Endometrial microvascular endothelial cells (primary cell): Measurements from ENCODE around the gene C1QL4. TPM values are rescaled to one million over a fixed set of nuclear protein-coding genes. Genes with fewer than 3 reads are reported as not detected.
"Not testable (repeated sequence)": the region's sequence is repeated elsewhere in the genome, so short reads cannot be mapped to it uniquely, and the experiment has no call there.

Experiments used
- in situ Hi-C: cut with HindIII; loops from 2 replicates; pipeline ENCODE4 v1.10.0; 2017; ENCODE audit warnings: low sequenced_read_pairs, low pct_unique_long_range_greater_than_20kb; ENCODE audit errors: inconsistent ontology term
- total RNA-seq: library from RNA; depleted of rRNA; stranded (reverse); fragments of >200 nt; gene quantifications from one replicate; pipeline ENCODE4 v1.2.3, GENCODE V29; 2015; ENCODE audit errors: inconsistent ontology term

The C1QL4 gene
- not detected for total RNA-seq

DNA sequence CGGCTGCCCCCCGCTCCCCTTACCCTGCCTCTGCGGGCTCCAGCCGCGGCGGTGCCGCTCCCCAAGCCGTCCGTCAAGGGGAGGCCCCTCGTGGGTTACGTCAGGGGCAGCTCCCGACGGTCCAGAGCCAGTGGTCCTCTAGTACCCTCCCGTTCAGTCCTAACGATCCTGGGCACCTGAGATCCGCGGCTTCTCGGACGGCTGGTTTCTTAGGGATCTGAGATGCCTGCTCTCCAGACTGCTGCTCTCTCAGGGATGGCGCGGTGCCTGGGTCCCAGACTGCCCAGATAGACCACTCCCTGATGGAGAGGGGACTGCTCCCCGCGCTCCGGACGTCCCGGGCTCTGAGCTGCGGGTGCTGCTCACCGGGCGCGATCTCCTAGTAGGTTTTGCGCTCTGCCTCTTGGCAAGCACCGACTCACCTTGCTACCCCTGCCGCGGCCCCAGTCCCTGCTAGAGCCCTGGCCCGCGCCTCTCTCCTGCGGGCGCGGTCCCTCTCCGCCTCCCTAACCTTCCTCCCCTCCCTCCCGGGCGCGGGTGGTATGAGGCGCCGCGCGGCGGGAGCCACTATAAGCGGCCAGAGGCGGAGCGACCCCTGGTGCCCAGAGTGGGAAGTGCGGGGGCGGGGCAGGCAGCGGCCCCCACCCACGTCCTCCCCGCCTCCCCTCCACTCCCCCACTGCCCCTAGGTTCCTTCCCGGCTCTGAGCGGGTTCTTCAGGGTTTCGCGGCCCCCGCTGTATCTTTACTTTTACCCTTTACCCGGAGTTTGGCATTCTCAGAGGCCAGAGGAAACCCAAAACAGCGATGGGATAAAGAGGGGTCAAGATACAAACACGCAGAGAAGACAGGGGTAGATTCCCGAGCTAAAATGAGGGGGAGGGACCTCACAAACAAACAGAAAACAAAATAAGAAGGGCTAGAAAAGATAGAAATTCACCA is at the start of gene C1QL4:
C1QL4 (minus strand) TSS at position 544 of the 940 bp plus-strand sequence. CDS start 711 bp downstream, outside the sequence.
- in situ Hi-C loops = no loop called here

DNA sequence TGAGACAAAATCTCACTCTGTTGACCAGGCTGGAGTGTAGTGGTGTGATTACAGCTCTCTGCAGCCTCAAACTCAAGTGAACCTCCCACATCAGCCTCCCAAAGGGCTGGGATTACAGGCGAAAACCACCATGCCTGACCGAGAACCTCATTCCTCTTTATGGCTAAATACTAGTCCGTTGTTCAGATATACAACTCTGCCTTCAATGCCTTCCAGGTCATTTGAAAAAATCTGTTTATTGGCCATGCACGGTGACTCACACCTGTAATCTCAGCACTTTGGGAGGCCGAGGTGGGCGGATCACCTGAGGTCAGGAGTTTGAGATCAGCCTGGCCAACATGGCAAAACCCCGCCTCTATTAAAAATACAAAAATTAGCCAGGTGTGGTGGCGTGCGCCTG is 43.2 kb upstream of the C1QL4 start:
- in situ Hi-C loops = not testable (repeated sequence)

DNA sequence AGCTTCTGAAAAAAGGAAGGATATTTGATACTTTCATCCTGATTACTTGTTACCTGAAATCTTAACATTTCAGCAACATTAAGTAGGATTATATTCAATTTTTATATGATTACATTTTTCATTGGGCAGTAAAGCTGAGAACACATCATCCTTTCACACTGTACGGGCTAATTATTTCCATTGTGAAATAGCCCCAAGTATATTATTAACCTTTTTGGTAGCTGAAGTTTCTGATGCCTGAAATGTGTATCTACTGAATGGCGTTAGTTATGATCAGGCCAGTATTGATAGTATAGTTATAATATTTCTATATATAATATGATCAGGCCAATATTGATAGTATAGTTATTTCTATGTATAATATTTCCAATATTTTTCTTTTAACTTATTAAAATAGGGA is 40.4 kb upstream of the C1QL4 start:
- in situ Hi-C loops = no loop called here

DNA sequence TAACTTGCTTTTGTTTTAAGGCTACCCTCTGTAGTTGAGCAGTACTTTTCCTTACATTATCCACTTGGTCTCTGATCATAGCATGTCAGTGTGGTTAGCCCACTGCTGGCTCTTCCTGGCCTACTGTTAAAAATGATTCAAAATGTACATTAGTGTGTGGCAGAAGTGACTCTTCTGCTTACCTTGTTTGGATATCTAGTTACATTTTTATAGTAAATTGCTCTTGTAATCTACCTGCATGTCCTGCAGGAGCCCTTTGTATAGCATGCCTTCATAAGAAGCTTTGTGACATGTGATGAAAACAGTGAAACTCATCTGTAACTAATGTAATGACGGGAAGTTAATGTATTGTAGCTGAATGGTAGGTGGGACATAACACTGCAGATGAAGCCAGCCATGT is 38.4 kb upstream of the C1QL4 start:
- in situ Hi-C loops = no loop called here

DNA sequence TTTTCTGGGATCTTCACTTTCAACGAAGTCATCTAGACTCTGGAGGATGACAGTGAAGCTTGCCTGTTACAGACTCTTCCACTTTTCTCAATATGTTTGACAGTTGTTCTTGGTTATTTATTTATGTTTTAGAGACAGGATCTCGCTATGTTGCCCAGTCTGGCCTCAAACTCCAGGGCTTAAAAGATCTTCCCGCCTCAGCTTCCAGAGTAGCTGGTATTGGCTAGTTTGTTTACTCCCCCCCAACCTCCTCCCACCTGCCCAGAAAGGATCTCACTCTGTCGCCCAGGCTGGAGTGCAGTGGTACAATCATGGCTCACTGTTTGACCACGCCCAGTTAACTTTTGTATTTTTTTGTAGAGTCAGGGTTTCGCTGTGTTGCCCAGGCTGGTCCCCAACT is 33.6 kb upstream of the C1QL4 start:
- in situ Hi-C loops = no loop called here

DNA sequence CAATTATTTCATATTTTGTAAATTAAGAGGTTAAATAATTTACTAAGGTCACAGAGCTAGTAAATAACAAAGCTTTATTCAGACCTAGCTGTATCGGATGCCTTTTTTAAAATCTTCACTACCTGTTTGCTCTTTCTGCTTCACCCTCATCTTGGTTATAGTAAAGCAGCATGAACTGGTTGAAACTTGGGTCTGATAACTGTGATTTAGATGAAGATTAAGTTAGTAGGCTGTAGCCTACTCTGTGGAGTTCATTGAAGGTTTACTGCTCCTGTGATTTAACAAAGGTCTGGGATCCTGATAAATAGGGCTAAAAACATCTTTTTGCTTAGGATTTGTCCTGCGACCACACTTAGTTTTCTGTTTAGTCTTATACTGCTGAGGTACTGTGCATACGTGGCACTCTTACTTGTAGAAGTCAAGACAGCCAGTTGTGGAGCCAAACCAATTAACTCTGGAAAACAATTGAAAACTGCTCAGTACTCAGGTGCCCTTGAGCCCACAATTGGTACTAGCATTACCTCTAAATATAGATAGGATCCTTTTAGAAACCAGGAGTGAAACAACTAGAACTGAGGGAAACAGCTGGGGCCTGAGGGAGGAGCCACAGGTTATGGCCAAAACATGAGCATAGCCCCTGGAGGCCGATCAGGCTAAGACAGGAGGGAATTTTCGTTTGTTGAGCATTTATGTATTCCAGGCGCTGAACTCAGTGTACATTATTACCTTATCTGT is 32.6 kb upstream of the C1QL4 start:
- in situ Hi-C loops = loop anchor here (5.0 kb wide), 1 partner anchor 143 kb away; no protein-coding TSS in a partner anchor

DNA sequence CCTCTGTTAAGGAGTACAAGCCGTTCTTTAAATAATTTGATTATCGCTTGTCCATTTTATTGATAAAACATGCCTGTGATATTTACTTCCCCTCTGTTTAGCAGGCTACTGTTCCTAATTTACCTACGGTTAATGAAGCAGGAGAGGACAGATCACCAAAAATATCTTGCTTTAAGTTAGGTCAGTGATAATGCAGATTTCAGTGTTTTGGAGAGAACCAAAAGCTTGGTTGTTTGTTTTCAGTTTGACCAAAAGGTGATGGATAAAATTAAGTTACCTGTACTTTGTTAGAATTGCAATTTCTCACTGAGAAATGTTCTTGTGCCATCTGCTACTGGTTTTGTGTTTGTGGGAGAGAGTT is 31.2 kb upstream of the C1QL4 start:
- in situ Hi-C loops = loop anchor here (5.0 kb wide), 1 partner anchor 144 kb away; no protein-coding TSS in a partner anchor

DNA sequence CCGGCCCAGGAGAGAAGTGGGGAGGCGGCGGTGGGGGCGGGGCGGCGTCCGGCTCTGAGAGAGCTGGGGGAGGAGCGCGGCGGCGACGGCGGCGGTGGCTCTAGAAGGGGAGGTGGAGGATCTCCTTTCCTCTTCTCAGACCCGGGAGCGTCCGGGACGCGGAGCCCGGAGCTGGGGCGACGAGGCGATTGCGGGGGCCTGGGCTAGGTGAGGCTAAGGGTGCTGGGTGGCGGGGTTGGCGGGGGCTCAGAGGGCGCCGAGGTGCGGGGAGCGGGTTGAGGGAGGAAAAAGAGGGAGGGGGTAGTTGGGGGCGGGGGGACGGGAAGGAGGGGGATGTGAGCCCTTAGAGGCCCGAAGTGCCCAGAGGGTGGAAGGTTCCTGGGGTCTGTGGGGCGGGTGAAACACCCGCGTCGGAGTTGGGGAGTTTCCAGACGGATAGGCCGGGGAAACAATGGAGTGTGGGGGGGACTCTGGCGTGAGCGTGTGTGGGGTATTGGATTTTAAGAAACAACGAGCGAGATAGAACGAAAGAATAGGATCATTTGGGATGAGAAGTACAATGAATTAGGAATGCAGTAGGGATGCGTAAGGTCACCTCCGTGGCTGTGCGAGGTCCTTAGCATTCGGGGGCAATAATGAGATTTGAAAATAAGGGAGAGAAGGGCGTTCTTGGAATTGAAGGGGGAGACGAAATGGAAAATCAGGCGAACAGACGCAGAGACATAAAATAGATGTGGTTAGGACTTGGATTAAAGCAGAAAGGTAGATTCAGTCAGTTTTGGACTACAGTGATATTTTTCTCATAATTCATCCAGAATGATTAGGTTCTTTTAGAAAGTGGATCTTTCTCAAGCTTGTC is 30.6 kb upstream of the C1QL4 start, which contains the start of gene SPATS2:
SPATS2 (plus strand) TSS at position 82 of the 859 bp plus-strand sequence. CDS start 93,551 bp downstream, outside the sequence.
- in situ Hi-C loops = loop anchor here (5.0 kb wide), 1 partner anchor 145 kb away; no protein-coding TSS in a partner anchor

DNA sequence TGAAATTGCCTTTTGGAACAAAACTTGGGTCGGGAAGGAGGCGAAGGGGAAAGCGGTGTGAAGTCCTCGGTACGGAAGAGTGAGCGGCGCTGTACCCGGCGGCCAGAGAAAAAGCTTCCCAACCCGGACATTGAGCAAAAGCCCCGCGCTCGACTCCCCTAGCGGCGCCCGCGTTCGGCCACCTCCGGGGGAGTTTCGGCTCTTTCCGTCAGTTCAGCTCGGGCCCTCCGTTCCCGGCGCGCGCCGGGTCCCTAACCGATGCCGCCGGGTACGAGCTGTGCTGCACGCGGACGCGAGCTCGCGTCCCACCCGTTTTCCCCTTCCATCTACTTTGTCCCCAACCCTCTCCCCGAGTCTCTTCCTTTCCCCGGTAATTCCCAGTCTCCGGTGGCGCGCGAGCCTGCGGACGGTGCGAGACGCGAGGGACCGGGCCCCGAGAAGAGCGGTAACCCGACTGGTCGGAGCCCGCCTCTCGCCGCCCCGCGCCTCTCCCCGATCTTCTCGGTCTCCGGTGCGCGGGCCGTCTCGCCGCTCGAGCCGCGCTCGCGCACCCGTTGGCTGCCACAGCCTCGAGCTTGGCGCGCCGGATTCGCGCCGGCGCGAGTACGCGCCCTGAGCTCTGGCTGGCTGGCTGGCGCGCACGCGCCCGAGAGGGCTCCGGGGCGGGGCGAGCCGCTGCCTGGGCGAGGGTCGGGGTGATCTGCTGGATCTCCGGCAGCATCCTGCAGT is 29.8 kb upstream of the C1QL4 start:
- in situ Hi-C loops = loop anchor here (5.0 kb wide), 1 partner anchor 145 kb away; no protein-coding TSS in a partner anchor

DNA sequence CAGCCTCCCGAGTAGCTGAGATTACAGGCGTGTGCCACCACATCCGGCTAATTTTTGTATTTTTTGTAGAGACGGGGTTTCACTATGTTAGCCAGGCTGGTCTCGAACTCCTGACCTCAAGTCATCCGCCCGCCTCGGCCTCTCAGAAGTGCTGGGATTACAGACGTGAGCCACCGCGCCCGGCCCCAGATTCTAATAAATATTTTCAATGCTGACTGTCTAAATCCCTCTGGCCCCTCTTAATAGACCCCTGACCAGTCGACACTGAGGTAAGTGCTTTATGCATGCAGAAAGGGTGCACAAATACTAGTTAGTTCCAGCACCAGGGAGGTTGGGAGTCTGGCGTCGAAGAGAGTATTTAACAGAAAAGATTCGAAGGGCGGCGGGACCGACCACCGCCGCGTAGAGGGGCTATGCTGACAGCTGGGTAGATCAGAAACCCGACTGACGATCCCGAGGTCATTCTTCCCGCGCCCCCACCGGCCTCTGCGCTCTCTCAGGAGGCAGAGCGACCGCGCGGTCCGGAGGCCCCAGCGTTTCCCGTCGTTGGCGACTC is 29.2 kb upstream of the C1QL4 start:
- in situ Hi-C loops = loop anchor here (5.0 kb wide), 1 partner anchor 146 kb away; no protein-coding TSS in a partner anchor

DNA sequence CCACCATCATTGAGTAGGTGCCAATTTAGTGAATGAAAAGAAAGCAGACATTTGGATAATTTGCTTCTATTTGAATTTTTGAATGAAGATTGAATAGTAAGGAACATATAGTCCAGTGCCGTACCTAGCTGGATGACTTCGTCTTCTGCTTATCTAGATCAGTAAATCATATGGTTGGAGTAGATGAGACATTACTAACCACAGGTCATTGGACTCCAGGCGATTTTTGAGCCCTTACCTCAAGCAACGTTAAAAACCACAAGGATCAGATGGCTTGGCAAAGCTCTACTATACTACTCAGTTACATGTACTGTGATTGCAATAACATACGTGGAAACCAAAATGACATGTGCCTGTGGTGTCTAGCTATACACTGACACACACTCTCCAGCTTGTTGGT is 28.6 kb upstream of the C1QL4 start:
- in situ Hi-C loops = loop anchor here (5.0 kb wide), 1 partner anchor 147 kb away; no protein-coding TSS in a partner anchor

DNA sequence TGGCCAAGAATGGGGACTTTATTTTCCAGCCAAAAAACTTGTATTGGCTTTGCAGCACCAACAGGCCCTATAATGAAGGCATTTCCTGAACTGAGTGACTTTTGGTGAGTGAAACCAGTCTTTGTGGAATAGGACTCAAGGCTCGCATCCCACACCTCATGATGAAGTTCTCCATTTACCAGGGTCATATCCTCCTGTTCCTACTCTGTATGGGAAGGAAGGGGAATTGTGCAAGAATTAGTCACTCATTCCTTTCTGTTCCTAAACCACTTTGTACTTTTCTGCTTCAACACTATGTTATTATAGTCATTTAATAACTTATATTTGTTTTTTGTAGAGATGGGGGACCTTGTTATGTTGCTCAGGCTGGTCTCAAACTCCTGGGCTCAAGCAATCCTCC is 28.0 kb upstream of the C1QL4 start:
- in situ Hi-C loops = loop anchor here (5.0 kb wide), 1 partner anchor 147 kb away; no protein-coding TSS in a partner anchor

DNA sequence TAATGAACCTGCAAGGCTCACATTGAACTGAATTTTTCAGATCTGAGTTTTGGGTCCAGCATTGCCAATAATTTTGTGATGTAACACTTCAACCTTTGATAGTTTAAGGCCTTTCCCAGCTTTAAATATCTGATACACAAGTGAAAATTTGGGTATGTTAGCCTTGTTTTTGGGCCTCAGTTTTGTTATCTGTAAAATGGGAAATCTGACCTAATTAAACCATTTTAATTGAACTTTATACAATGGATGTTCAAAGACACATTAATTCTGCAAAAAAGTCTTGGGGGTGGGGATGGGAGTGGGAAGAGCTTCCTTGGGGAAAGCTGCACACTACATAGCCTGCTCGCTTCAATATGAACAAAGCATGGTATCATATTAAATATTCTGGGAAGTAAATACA is 25.1 kb upstream of the C1QL4 start:
- in situ Hi-C loops = no loop called here

DNA sequence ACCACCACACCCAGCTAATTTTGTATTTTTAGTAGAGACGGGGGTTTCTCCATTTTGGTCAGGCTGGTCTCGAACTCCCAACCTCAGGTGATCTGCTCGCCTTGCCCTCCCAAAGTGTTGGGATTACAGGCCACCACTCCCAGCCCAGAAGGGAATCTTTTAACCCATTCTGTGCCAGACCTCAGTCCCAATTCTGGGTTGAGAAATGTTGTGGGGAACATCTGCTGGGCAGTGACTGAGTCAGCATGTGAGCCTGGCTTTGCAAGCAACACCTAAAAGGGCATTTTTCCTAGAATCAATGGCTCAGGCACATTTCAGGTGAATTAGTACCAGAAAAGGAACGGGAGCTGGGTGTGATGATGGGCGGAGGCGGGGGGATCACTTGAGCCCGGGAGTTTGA is 22.7 kb upstream of the C1QL4 start:
- in situ Hi-C loops = no loop called here

DNA sequence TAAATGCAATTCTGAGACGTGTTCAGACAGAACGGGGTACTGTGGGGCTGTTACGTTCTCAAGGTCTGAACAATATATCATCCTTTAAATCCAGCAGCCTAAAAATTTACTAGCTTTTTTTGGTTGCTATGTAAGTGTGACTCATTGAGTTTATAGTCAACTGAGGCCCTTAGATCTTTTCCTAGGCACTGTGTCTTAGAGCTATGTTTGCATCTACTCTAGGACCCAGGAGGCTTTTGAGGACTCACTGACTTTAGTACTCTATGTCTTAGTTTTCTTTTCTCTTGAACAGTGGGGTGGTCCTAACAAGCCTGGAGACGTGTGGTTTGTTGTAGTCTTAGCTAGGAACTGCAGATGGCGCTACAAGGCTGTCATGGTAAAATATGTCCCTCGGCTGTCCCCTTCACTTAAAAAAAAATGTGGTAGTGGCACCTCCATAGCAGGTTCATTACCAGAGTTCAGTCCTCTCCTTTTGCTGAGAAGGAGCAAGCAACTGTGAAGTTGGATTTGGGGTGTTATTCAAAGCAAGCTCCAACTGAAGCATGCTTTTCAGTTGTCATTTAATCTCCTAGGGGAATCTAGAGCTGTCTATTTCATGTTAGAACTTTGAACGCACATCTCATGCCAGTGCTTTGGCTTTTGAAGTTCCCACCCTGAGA is 21.6 kb upstream of the C1QL4 start:
- in situ Hi-C loops = no loop called here

DNA sequence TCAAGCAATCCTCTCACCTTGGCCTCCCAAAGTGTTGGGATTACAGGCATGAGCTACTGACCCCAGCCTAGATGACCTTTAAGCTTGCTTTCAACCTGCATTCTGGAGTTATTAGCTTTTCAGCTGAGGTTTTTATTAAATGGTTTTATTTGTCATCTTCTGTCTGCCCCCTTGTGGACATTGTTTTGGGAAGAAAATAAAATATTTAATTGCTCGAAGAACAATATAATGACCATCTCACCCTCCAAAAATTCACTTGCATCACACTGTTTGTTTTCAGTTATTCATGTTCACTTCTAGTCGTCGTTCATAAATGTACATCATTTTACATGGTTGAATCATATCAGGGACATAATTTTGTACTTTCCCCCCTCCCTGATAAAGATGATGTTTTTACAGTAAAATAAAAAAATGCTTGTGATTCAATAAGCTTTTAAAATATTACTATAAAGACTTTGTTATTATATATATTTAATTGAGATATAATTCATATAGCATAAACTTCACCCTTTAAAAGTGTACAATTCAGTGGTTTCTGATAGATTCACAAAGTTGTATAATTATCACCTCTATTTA is 20.2 kb upstream of the C1QL4 start:
- in situ Hi-C loops = no loop called here

DNA sequence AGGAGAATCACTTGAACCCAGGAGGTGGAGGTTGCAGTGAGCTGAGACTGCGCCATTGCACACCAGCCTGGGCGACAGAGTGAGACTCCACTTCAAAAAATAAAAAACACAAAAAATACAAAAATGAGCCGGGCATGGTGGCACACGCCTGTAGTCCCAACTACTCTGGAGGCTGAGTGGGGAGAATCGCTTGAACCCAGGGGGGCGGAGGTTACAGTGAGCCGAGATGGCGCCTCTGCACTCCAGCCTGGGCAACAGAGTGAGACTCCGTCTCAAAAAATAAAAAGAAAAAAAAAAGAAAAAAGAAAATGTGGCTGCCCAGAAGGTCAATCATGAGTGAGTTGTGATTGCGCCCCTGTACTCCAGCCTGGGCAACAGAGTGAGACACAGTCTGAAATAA is 18.9 kb upstream of the C1QL4 start:
- in situ Hi-C loops = no loop called here
